ENCODE measurements around the gene SYTL2. TPM values are rescaled to one million over a fixed set of nuclear protein-coding genes. Genes with fewer than 3 reads are reported as not detected.

Gene SYTL2
- total RNA-seq, 1 donor = 19.9 TPM

DNA sequence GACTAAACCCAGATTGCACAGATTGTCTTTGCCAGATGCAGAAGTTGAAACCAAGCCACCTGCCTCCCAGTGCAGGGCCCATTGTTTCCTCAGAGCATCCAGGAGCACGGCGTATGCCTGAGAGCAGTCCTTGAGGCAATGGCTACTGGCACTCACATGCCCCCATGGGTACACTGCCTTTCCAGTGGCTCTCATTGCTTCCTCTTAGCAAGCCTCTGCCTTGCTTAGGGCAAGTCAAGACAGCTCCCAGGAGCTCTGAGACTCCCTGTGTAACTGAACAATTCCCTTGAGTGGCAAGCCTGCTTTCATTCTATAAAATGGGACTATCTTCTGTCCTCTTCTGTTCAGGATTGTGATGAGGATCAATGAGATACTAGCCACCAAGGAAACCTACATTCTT is 4.1 kb downstream of the SYTL2 start:
- H3K79me2 ChIP-seq (ENCODE audit: insufficient read depth, low read length) = no peaks in the 10 kb centered on the region
- H4K20me1 ChIP-seq (ENCODE audit: insufficient read depth, low read length) = peaks cover 4% of the 10 kb centered on the region
- H3K27ac ChIP-seq (ENCODE audit: low read depth, low read length) = no peak overlapping the region
- no peak overlapping the region for H3K4me3 ChIP-seq (ENCODE audit: insufficient read depth, low read length)
- H3K4me1 ChIP-seq (ENCODE audit: insufficient read depth, low read length) = peaks cover 17% of the 10 kb centered on the region
- no peak overlapping the region for H3K4me2 ChIP-seq (ENCODE audit: insufficient read depth, low read length)
- no peaks in the 10 kb centered on the region for H3K36me3 ChIP-seq (ENCODE audit: insufficient read depth, low read length)
- TF ChIP-seq, protein P1, sequence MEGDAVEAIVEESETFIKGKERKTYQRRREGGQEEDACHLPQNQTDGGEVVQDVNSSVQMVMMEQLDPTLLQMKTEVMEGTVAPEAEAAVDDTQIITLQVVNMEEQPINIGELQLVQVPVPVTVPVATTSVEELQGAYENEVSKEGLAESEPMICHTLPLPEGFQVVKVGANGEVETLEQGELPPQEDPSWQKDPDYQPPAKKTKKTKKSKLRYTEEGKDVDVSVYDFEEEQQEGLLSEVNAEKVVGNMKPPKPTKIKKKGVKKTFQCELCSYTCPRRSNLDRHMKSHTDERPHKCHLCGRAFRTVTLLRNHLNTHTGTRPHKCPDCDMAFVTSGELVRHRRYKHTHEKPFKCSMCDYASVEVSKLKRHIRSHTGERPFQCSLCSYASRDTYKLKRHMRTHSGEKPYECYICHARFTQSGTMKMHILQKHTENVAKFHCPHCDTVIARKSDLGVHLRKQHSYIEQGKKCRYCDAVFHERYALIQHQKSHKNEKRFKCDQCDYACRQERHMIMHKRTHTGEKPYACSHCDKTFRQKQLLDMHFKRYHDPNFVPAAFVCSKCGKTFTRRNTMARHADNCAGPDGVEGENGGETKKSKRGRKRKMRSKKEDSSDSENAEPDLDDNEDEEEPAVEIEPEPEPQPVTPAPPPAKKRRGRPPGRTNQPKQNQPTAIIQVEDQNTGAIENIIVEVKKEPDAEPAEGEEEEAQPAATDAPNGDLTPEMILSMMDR (IDR thresholded peaks at IDR 0.05; ENCODE audit: extremely low read depth, low read depth, low read length) = no peak
- DNase-seq (ENCODE audit: insufficient read length, low spot score, missing footprints) = no peak
- H3K27me3 ChIP-seq (ENCODE audit: insufficient read depth, low read length) = no peaks in the 10 kb centered on the region
- no peaks in the 10 kb centered on the region for H3K9me3 ChIP-seq (ENCODE audit: low read depth, low read length)
- no peak overlapping the region for H2AFZ ChIP-seq (ENCODE audit: low read length)

DNA sequence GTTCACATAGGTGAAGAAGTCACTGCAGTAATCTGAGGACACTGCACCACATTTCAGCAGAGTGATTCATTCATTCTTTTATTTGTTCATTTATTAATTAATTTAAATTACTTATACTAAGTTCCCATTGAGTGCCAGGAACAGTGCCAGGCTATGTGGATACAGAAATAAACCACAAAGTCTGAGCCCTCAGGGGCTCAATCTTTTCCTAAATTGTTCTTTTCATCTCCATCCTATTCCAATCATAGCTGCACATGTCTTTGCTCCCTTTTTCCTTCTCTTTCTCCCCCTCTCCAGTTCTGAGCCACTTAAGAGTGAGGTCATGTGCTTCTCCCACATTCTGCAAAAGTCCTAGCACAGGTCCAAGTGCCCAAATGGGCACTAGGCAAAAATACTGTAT is 4.9 kb downstream of the SYTL2 start:
- no peak overlapping the region for H3K4me3 ChIP-seq (ENCODE audit: insufficient read depth, low read length)
- H3K36me3 ChIP-seq (ENCODE audit: insufficient read depth, low read length) = no peaks in the 10 kb centered on the region
- no peak overlapping the region for H3K27ac ChIP-seq (ENCODE audit: low read depth, low read length)
- no peak for DNase-seq (ENCODE audit: insufficient read length, low spot score, missing footprints)
- TF ChIP-seq, protein P1 (IDR thresholded peaks at IDR 0.05; ENCODE audit: extremely low read depth, low read depth, low read length) = no peak
- H2AFZ ChIP-seq (ENCODE audit: low read length) = no peak overlapping the region
- H3K4me1 ChIP-seq (ENCODE audit: insufficient read depth, low read length) = peaks cover 12% of the 10 kb centered on the region
- H3K79me2 ChIP-seq (ENCODE audit: insufficient read depth, low read length) = no peaks in the 10 kb centered on the region
- H3K9me3 ChIP-seq (ENCODE audit: low read depth, low read length) = no peaks in the 10 kb centered on the region
- H3K4me2 ChIP-seq (ENCODE audit: insufficient read depth, low read length) = no peak overlapping the region
- peaks cover 4% of the 10 kb centered on the region for H4K20me1 ChIP-seq (ENCODE audit: insufficient read depth, low read length)
- H3K27me3 ChIP-seq (ENCODE audit: insufficient read depth, low read length) = no peaks in the 10 kb centered on the region

DNA sequence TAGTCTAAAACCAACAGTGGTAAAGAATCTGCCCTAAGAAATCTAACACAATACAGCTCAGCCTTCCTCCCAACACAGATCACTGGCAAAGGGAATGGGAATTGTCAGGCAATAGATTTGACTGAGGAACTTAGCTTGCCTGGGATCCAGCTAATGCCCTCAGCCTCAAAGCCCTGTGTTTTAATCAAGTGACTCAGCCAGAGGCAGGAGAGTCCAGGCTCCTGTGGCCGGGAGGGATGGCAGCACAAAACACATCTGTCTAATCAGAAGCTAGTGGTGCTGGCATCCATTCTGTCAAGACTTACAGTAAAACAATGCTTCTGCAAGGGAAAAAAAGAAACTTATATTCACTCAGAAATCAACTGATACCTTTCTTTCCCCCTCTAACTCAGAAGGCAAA is 5.6 kb downstream of the SYTL2 start:
- TF ChIP-seq, protein P1 (IDR thresholded peaks at IDR 0.05; ENCODE audit: extremely low read depth, low read depth, low read length) = no peak

DNA sequence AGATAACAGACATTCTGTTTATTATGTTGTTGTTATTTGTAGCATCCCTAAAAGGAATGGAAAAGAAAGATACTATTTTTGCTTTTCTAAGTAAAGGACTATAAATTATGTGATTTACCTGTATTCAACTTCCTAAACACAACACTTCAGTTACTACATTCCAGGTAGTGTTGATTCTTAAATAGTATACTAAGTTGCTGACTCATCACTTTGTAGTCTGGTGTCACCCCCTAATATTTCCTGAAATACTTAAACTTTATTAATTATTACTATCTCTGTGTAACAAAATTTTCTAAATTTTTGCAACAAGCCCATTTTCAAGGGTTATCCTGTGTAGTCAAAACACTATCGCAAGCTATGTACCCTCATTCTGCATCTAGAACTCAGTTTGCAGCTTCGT is 7.0 kb downstream of the SYTL2 start:
- H3K36me3 ChIP-seq (ENCODE audit: insufficient read depth, low read length) = no peaks in the 10 kb centered on the region
- H3K79me2 ChIP-seq (ENCODE audit: insufficient read depth, low read length) = no peaks in the 10 kb centered on the region
- no peak for DNase-seq (ENCODE audit: insufficient read length, low spot score, missing footprints)
- no peaks in the 10 kb centered on the region for H3K9me3 ChIP-seq (ENCODE audit: low read depth, low read length)
- no peak overlapping the region for H3K4me3 ChIP-seq (ENCODE audit: insufficient read depth, low read length)
- no peak overlapping the region for H3K4me2 ChIP-seq (ENCODE audit: insufficient read depth, low read length)
- H3K4me1 ChIP-seq (ENCODE audit: insufficient read depth, low read length) = no peaks in the 10 kb centered on the region
- H4K20me1 ChIP-seq (ENCODE audit: insufficient read depth, low read length) = no peaks in the 10 kb centered on the region
- no peak overlapping the region for H2AFZ ChIP-seq (ENCODE audit: low read length)
- H3K27me3 ChIP-seq (ENCODE audit: insufficient read depth, low read length) = no peaks in the 10 kb centered on the region
- no peak overlapping the region for H3K27ac ChIP-seq (ENCODE audit: low read depth, low read length)
- TF ChIP-seq, protein P1 (IDR thresholded peaks at IDR 0.05; ENCODE audit: extremely low read depth, low read depth, low read length) = no peak

More for the DNA sequence above, 5.6 kb downstream of the SYTL2 start:
- Histone ChIP-seq H3K79me2 (ENCODE audit: insufficient read depth, low read length) (no peaks in the 10 kb centered on the region), H3K4me3 (ENCODE audit: insufficient read depth, low read length) (no peak overlapping the region), H3K36me3 (ENCODE audit: insufficient read depth, low read length) (no peaks in the 10 kb centered on the region), H4K20me1 (ENCODE audit: insufficient read depth, low read length) (peaks cover 4% of the 10 kb centered on the region), H3K27me3 (ENCODE audit: insufficient read depth, low read length) (no peaks in the 10 kb centered on the region), H2AFZ (ENCODE audit: low read length) (no peak overlapping the region), H3K4me1 (ENCODE audit: insufficient read depth, low read length) (peaks cover 8% of the 10 kb centered on the region), H3K9me3 (ENCODE audit: low read depth, low read length) (no peaks in the 10 kb centered on the region), H3K27ac (ENCODE audit: low read depth, low read length) (no peak overlapping the region), H3K4me2 (ENCODE audit: insufficient read depth, low read length) (no peak overlapping the region)
- DNase-seq (ENCODE audit: insufficient read length, low spot score, missing footprints) = peak; percentile 73
